Keratinocyte (primary cell): ENCODE measurements around the gene DAPL1. TPM values are rescaled to one million over a fixed set of nuclear protein-coding genes. Genes with fewer than 3 reads are reported as not detected.

Experiments
- DNase-seq: peaks from one replicate; pipeline ENCODE4 v3.0.0-alpha.2; 2011; ENCODE audit warnings: low read depth, missing footprints, low spot score
- FAIRE-seq: peaks from 2 replicates; lab custom pipeline; 2011; peaks lifted over from hg19 to GRCh38; lab: Jason Lieb, UNC
- H2AFZ ChIP-seq: 2 replicates; pipeline ENCODE4 v1.6.0; 2012; ENCODE audit warnings: low read length, control low read depth, inconsistent platforms; ENCODE audit not compliant: control insufficient read depth
- H3K27ac ChIP-seq: 2 replicates; pipeline ENCODE4 v1.5.1; 2011; ENCODE audit warnings: low read length; ENCODE audit not compliant: control insufficient read depth, insufficient read depth
- H3K27me3 ChIP-seq: 3 replicates; pipeline ENCODE4 v1.6.0; 2011; ENCODE audit warnings: low read length; ENCODE audit not compliant: control insufficient read depth, insufficient read depth; ENCODE audit errors: extremely low read depth
- H3K36me3 ChIP-seq, 2 experiments: 2 replicates in 1 of 2; 3 replicates in 1 of 2; pipeline ENCODE4 v1.5.1; 2011; ENCODE audit warnings: low read length in 2 of 2, mild to moderate bottlenecking in 1 of 2; ENCODE audit not compliant: control insufficient read depth in 2 of 2, insufficient read depth in 2 of 2; ENCODE audit errors: extremely low read depth in 1 of 2
- H3K4me1 ChIP-seq: 3 replicates; pipeline ENCODE4 v1.5.1; 2011; ENCODE audit warnings: low read length; ENCODE audit not compliant: control insufficient read depth, insufficient read depth; ENCODE audit errors: extremely low read depth
- H3K4me2 ChIP-seq: 3 replicates; pipeline ENCODE4 v1.6.0; 2011; ENCODE audit warnings: low read depth, low read length; ENCODE audit not compliant: control insufficient read depth, insufficient read depth; ENCODE audit errors: extremely low read depth
- H3K4me3 ChIP-seq, 3 experiments: fragments of 200-600 bp in 1 of 3; sonication (generic) in 1 of 3; 2 replicates in 2 of 3; 3 replicates in 1 of 3; pipeline ENCODE4 v1.5.1; 2011 to 2016; ENCODE audit warnings: low read length in 3 of 3, mild to moderate bottlenecking in 3 of 3, control low read depth in 2 of 3, inconsistent platforms in 1 of 3, low read depth in 1 of 3, mixed read lengths in 1 of 3, mixed run types in 1 of 3, moderate library complexity in 1 of 3; ENCODE audit not compliant: control insufficient read depth in 2 of 3, insufficient read depth in 2 of 3; ENCODE audit errors: extremely low read depth in 1 of 3
- H3K79me2 ChIP-seq: 2 replicates; pipeline ENCODE4 v1.6.0; 2012; ENCODE audit warnings: low read length; ENCODE audit not compliant: control insufficient read depth, insufficient read depth
- H3K9ac ChIP-seq: 3 replicates; pipeline ENCODE4 v1.6.0; 2011; ENCODE audit warnings: low read length; ENCODE audit not compliant: control insufficient read depth, insufficient read depth; ENCODE audit errors: extremely low read depth
- H3K9me1 ChIP-seq: 3 replicates; pipeline ENCODE4 v1.6.0; 2011; ENCODE audit warnings: low read length; ENCODE audit not compliant: control insufficient read depth, insufficient read depth; ENCODE audit errors: extremely low read depth
- H3K9me3 ChIP-seq: 2 replicates; pipeline ENCODE4 v1.5.1; 2012; ENCODE audit warnings: low read depth, low read length; ENCODE audit not compliant: control insufficient read depth
- H4K20me1 ChIP-seq: 3 replicates; pipeline ENCODE4 v1.6.0; 2011; ENCODE audit warnings: low read length; ENCODE audit not compliant: control insufficient read depth, insufficient read depth; ENCODE audit errors: extremely low read depth
- CTCF ChIP-seq, 3 experiments: IDR thresholded peaks in 1 of 3; conservative IDR thresholded peaks in 1 of 3; optimal IDR thresholded peaks in 1 of 3; 2 replicates in 2 of 3; 3 replicates in 1 of 3; pipeline versions ENCODE3 to v1.5.1; 2011; ENCODE audit warnings: low read length in 3 of 3, mild to moderate bottlenecking in 3 of 3, moderate library complexity in 2 of 3, control low read depth in 1 of 3, inconsistent platforms in 1 of 3; ENCODE audit not compliant: insufficient read depth in 2 of 3; ENCODE audit errors: extremely low read depth in 1 of 3
- EZH2 ChIP-seq: IDR thresholded peaks from one replicate; pipeline ENCODE4 v1.6.1; 2012; ENCODE audit warnings: inconsistent platforms, mild to moderate bottlenecking, low read length, moderate library complexity
- dilution Hi-C: fragments of 300-500 bp; cut with MboI; formaldehyde crosslinking; loops from one replicate; pipeline ENCODE4 v1.7.0; 2020; ENCODE audit warnings: low sequenced_read_pairs; ENCODE audit not compliant: extremely low pct_ligation_motif_present
- polyA plus RNA-seq, 5 experiments: library from polyadenylated mRNA; depleted of rRNA in 3 of 5; stranded (reverse) in 3 of 5; stranded (forward) in 1 of 5; unstranded in 1 of 5; fragments of >200 nt; gene quantifications; 1 replicate in 1 of 5; 2 replicates in 3 of 5; 3 replicates in 1 of 5; pipeline versions ENCODE4 v1.2.1 to v1.2.3, GENCODE V29; 2011 to 2012; ENCODE audit warnings: missing spikeins in 2 of 5, low read depth in 1 of 5, low replicate concordance in 1 of 5

The DAPL1 gene
- polyA plus RNA-seq, 1 donor (not counting 4 experiments of a cell fraction or from before 2014, with no cell fraction given): 4.8 TPM

- no peak for TF ChIP-seq CTCF (optimal IDR thresholded peaks at IDR 0.05 in 1 of 3, IDR thresholded peaks at IDR 0.05 in 1 of 3, conservative IDR thresholded peaks at IDR 0.05 in 1 of 3; ENCODE audit: extremely low read depth in 1 of 3, insufficient read depth in 2 of 3, low read length in 3 of 3)
- no peak for TF ChIP-seq EZH2
- H3K4me2 ChIP-seq: no peak overlapping the region
- H3K9me3 ChIP-seq: no peaks in the 10 kb centered on the region
- no peaks in the 10 kb centered on the region for H3K79me2 ChIP-seq
- peaks cover 9% of the 10 kb centered on the region for H3K4me1 ChIP-seq
- no peak overlapping the region for H2AFZ ChIP-seq
- DNase-seq (no peak), FAIRE-seq (no peak)
- dilution Hi-C loops: no loop called here
- no peaks in the 10 kb centered on the region for H3K27me3 ChIP-seq
- H3K9ac ChIP-seq: no peak overlapping the region
- H4K20me1 ChIP-seq: no peaks in the 10 kb centered on the region
- H3K36me3 ChIP-seq: no peaks in the 10 kb centered on the region
- no peak overlapping the region for H3K27ac ChIP-seq
- H3K4me3 ChIP-seq: no peak overlapping the region
- H3K9me1 ChIP-seq: no peaks in the 10 kb centered on the region
Observed at GRCh38 chr2:158774681-158775080, 20.4 kb upstream of the DAPL1 start.

- Histone ChIP-seq H2AFZ (no peak overlapping the region), H3K9me1 (no peaks in the 10 kb centered on the region), H3K9ac (no peak overlapping the region), H3K4me1 (peaks cover 9% of the 10 kb centered on the region), H3K4me3 (no peak overlapping the region), H3K79me2 (no peaks in the 10 kb centered on the region), H3K27me3 (no peaks in the 10 kb centered on the region), H3K27ac (no peak overlapping the region), H4K20me1 (no peaks in the 10 kb centered on the region), H3K4me2 (no peak overlapping the region), H3K9me3 (no peaks in the 10 kb centered on the region), H3K36me3 (no peaks in the 10 kb centered on the region)
- dilution Hi-C loops: no loop called here
- FAIRE-seq (no peak), DNase-seq (no peak)
- no peak for TF ChIP-seq EZH2
- TF ChIP-seq CTCF (optimal IDR thresholded peaks at IDR 0.05 in 1 of 3, IDR thresholded peaks at IDR 0.05 in 1 of 3, conservative IDR thresholded peaks at IDR 0.05 in 1 of 3; ENCODE audit: extremely low read depth in 1 of 3, insufficient read depth in 2 of 3, low read length in 3 of 3): no peak
Observed at GRCh38 chr2:158775273-158776027, 19.7 kb upstream of the DAPL1 start.
